ENCODE results near the gene DTX3.
"Not testable (repeated sequence)": the region's sequence is repeated elsewhere in the genome, so short reads cannot be mapped to it uniquely, and the experiment has no call there.

DTX3 gene

DNA sequence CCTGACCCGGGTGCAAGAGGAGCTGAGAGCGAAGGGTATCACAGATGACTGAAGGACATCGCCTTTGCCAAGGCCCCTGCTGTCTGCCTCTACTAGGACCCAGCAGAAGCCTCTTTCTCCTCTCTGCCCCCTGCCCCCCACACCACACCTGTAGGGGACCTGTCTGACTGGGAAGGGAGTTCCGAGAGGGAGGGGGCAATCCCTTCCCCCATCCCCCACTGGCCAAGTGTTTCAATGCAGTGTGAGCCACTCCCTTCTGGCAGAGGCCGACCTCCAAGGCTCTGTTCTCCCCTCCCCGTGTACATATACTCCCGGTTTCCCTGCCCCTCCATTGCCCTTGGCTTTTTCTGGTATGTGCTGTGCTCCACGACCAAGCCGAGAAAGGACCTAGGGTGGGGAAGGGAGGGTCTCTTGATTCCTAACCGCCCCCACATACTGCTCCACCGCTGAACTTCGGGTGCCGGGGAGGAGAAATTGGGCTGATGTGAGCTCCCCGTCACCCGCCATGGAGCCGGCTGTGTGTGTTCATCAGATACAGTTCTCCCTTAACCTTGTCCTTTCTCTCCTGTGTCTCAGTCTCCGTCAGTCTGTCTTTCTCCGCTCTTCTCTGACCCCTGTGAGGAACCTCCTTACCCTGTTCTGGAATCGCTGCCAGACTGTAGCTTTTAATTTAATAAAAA lies 4.6 kb downstream of the DTX3 start:
- no peak for DNase-seq

DNA sequence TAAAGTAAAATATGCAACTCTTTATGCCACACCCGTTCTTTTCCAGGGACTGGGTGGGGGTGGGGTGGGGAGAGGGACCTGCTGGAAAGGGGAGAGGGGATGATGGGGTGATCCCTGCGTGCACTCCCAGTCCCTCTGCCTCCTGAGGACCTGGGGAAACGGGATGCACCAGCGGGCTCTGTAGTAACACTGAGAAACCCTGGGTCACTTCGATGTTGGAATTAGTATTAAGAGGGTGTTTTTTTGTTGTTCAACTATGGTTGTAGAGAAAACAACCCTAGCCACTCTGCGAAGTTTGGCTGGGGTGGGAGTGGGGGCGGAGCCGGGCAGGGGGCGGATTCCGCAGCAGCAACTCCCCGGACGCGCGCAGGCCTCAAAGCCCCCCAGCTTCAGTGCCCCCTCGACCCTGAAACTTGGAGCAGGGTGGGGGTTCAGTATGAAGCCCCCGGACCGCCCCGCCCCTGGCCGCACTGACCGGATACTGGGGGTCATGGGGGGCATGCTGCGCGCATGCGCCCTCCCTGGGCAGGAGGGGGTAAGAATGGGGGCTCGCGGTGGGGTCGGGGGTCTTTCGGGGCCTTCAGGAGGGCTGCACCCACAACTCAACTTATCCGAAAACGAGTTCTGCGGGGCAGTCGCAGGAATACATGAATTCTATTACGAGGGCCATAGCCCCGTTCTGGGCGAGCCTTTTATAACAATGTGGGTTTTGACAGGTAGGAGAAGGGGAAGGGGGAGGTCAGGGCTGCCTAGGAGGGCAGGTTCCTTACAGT lies 5.3 kb downstream of the DTX3 start:
- no peak for DNase-seq

DNA sequence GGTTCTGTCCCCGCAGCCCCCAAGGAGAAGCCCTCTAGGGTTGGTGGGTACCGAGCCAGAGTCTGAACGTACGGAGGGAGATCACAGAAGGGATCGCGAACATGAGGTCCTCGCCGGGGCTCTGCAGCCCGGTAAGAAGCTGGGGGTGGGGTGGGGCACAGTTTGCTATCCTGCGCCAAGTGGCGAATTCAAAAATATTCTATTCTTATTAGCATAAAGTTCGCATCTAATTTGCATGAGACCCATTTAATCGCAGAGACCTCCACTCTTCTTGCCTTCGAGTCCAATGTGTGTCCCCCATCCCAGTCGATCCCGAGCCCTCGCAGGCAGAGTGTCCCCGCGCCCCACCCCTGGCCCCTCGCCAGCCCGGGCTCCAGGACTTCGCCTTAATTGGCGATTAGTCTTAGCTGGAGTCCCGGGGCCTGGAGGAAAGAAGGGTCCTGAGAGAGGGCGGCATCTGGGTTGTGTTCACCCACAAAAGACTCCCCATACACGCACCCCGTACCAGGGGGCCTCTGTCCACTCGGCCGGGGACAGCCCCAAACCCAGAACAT lies 6.0 kb downstream of the DTX3 start:
- DNase-seq = no peak

DNA sequence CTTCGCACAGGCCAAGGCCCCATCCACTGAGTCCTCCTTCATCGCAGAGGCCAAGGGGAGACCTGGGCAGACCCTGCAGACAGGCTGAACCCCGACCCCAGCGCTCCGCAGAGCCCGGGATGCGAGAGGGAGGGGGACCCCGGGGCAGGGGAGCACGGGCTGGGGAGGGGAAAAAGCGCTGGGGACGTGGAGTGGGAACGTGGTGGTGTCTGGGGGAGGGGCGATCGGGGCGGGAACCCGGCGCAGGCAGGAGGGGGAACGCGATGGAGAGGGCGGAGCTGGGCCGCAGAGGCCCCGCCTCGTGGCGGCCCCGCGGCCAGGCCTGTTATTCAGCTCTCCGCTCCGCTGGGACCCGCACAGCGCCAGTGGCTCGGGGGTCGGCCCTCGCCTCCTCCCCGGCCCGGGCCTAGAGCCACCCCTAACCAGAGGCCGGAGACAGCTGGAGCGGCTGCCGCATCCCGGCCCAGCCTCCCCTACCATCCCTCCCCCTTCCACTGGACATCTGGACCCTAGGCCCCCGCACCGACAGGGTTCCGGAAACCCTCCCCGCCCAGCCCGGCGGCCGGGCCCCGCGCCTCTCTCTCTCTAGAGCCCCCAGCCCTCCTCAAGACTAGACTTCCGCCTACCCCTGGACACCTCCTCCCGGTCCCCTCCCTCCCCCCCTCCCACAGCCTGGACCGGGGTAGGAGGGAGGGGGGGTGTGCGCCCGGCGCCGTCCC lies 6.6 kb downstream of the DTX3 start, which contains the start of gene ARHGEF25:
TSS of gene ARHGEF25 (plus strand) at position 328 of the 719 bp plus-strand sequence. CDS start 460 bp downstream, outside the sequence.
- peak; percentile 55 for DNase-seq

DNA sequence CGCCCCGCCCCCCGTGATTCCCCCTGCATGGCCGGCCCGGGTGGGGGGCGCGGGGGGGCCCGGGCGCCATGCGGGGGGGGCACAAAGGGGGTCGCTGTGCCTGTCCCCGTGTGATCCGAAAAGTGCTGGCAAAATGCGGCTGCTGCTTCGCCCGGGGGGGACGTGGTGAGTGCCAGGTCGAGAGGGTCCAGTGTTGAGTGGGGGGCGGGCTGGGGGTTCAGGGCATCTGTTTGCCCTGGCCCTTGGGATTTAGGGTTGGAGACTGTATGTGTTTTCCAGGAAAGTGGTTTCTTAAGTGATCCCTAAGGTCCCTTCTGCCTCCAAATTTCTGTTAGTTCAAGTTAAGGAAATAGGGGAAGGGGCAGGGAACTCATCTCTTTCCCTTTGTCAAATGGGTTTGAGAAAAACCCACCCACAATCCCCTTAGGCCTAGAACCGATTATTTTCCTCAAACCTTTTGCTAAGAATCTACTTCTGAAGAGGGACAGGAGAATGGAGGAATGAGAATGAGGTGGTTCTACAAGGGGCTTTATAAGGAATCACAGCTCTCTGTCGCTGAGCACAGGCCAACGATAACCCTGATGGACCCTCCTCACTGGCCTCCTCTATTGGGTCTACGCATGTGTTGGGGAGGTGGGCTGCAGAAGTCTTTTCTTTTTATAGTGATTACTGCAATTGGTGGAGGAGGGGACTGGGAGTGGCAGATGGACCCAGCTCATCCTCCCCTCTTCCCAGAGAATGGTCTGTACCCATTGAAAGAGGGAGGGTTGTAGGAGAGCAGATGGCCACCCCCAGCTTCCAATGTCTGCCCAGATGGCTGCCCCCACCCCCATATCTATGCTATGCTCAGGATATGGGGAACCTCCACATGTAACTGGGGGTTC lies 7.4 kb downstream of the DTX3 start:
- no peak for DNase-seq

DNA sequence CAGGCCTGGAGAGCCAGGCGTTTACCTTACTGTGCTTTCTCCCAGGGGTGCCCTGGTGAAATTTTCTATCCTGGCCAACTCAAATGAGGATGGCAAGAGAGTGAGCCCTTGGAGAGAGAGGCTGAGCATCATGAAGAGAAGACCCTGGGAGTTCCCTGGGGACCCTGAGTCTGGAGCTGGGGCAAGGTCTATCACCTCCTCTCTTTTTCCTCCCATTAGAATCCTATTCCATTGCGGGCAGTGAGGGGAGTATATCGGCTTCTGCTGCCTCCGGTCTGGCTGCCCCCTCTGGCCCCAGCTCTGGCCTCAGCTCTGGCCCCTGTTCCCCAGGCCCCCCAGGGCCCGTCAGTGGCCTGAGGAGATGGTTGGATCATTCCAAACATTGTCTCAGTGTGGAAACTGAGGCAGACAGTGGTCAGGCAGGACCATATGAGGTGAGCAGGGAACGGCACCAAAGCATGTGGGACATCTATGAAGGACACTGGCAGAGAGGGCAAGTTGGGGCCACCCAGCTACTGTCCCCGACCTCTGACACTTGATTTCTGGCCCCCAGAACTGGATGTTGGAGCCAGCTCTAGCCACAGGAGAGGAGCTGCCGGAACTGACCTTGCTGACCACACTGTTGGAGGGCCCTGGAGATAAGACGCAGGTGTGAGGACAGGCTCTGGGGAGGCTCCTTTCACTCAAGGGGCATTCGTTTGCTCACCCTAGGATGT lies 8.2 kb downstream of the DTX3 start:
- DNase-seq = no peak

DNA sequence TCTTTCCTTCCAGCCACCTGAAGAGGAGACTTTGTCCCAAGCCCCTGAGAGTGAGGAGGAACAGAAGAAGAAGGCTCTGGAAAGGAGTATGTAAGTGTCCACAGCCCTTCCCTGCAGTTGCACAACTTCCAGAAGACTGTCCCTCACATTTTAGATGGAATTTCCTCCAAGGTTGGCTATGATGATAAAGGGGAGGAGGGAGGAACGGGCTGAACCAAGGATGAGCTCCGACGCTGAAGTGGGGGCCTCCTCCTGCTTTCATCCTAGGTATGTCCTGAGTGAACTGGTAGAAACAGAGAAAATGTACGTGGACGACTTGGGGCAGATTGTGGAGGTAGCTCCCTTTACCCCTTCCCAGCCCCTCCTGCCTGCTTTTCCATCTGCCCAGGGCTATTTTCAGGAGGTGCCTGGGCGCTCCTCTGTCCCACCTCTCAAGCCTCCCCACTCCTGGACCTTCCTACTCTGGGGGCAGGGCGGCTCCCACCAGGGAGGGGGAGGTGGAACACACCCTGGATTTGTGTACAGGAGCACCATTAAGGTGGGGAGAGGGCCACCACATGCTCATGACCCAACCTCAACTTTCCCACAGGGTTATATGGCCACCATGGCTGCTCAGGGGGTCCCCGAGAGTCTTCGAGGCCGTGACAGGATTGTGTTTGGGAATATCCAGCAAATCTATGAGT lies 8.9 kb downstream of the DTX3 start:
- DNase-seq = no peak

DNA sequence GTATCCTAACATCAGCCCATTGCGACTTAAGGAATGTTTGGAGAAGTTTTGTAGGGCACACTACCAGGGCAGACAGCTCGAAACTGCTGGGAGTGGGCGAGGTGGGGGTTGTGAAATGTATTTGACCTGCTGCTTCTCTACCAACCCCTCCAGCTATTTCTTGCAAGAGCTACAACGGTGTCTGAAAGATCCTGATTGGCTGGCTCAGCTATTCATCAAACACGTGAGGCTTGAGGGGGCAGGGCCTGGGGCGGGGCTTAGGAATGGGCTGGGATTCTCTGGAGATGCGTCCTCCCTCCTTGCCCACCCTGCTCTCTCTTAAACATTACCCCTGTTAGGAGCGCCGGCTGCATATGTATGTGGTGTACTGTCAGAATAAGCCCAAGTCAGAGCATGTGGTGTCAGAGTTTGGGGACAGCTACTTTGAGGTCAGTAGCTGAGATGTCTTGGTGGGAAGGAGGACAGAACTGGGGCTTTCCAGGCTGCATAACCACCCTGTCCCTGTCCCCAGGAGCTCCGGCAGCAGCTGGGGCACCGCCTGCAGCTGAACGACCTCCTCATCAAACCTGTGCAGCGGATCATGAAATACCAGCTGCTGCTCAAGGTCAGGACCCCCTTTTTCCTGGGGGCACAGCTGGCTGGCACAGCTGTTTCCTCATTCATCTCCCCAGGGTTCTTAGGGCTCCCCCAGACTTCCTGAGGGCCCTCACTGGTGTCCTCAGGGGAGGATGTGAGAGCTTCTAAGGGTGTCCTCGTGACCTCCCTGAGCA lies 9.7 kb downstream of the DTX3 start:
- DNase-seq = no peak

DNA sequence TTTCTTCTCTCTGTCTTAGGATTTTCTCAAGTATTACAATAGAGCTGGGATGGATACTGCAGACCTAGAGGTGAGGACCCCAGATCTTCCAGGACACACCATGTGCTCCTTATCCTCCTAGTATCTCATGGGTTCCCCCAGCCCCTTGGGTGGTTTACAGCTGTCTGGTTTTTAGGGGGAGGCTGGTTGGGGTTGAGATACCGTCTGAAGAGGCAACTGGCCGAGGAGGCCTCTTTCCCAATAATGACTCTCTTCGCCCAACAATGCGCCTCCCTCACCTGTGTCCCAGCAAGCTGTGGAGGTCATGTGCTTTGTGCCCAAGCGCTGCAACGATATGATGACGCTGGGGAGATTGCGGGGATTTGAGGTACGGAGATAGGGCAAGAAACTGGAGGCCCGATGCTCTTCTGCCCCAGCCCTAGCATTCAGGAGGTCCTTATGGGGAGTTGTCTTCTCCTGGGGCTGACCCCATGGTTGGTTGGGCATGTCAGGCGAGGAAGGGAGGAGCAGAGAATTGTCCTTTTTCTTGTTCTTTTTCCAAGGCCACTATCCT lies 10.4 kb downstream of the DTX3 start:
- DNase-seq = no peak

DNA sequence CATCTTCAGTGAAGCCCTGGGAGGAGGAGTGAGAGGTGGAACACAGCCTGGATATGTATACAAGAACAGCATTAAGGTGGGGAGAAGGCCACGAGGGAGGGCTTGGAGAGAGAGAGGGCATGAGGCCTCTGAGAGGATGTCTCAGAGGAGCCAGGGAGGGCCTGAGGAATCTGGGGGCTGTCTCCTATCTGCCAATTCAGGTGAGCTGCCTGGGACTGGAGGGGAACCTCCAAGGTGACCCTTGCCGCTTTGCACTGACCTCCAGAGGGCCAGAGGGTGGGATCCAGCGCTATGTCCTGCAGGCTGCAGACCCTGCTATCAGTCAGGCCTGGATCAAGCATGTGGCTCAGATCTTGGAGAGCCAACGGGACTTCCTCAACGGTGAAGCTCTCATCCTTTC lies 11.0 kb downstream of the DTX3 start:
- DNase-seq = no peak

DNA sequence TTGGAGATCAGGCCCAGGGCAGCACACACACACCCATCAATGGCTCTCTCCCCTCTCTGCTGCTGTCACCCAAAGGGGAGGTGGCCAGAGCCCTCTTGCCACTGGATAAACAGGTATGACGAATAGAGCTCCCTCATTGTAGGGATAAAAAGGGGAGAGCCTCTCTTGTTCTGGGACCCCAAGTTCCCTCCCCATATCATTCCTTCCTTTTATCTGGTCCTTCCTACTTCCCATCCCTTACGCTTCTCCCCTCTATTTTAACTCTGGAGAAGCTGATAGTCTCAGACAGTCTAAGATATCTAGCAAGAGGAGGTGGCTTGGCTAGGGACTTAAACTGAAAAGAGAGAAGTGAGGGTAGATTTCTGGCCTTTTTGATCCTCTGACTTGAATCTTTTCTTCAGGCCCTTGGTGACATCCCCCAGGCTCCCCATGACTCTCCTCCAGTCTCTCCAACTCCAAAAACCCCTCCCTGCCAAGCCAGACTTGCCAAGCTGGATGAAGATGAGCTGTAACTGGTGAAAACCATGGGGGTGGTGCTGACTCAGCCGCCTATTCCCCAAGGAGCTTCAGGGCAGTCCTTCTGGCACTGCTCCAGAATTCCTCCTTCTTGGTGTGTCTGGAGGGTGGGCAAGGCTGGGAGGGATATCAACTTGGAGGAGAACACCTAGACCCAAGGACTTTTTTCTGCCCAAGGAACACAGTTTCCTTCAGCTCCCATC lies 11.9 kb downstream of the DTX3 start:
- DNase-seq = no peak

DNA sequence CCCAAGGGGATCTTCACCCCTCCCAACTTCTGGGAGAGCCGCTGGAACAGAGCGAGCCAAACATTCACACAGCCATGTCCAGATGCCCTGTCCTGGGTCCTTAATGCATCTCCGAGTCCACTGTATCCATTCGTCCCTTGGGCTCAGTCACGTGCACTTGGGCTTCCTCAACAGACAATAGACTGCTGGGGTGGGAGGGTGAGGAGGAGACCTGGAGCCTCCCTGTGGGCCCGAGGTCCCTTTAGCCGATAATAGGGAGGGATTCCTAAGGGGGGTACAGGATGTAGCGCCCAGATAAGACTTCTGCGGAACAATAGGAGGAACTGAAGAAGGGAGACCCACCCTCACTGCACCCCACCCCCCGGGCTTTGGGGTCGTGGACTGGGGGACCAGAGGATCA lies 13.3 kb downstream of the DTX3 start:
- DNase-seq = no peak

DNA sequence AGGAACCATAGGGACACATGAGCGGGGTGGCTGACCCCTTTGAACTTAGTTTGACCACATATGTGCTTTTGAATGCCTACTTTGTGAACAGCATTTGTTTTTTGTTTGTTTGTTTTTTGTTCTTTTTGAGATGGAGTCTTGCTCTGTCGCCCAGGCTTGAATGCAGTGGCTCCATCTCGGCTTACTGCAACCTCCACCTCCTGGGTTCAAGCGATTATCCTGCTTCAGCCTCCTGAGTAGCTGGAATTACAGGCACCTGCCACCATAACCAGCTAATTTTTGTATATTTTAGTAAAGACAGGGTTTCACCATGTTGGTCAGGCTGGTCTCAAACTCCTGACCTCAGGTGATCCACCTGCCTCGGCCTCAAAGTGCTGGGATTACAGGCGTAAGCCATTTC lies 13.8 kb downstream of the DTX3 start:
- DNase-seq = not testable (repeated sequence)

DNA sequence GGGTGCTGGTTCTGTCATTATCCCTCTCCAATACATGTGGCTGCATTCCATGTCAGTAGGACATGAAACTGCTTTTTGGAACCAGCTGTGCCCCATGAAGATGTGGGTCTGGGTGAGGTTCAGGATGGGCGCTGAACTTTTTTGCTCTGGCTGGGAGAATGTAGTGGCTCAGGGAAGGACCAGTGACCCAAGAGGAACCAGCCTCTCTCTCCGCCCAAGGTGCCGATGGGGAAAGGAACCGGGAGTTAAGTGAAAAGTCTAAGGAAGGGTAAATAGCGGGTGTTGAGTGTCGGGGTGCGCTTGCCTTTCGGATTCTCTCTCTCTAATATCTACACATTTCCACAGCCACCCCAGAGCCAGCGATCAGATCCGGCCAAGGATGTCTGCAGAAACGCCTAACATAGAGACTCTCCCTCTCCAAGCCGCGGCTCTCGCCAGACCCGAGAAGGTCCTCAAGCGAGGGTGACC lies 14.4 kb downstream of the DTX3 start:
- no peak for DNase-seq

DNA sequence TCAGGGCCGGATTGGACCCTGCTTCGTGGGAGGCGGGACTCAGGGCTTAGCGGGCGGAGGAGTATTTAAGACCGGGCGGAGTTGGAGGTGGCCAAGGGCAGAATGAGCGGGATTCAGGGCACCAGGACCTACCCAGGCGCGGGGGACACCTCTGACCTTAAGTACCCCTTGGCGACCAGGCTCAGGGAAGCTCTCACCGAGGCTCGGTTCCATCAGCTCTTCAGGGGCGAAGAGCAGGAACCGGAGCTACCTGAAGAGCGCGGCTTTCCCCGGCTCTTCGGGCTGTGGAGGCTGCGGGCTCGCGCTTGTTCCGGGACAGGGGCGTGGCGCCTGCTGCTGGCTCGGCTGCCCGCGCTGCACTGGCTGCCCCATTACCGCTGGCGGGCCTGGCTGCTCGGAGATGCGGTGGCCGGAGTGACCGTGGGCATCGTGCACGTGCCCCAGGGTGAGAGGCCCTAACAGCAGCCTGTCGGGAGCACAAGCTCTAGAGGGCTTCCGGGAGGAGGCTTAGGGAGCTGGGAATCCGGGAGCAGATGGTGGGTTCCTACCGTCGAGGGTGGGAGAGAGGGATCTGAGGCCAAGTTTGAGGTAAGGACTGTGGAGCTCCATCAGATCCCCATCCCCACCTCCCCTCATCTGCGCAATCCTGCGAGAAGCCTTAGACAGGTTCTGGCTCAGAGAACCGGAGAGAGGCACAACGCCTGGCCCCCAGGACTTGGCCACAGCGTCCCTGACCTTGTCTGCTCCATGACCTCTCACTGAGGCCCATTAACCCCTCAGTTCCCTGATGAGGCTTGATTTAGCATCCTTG lies 15.0 kb downstream of the DTX3 start:
- no peak for DNase-seq

DNA sequence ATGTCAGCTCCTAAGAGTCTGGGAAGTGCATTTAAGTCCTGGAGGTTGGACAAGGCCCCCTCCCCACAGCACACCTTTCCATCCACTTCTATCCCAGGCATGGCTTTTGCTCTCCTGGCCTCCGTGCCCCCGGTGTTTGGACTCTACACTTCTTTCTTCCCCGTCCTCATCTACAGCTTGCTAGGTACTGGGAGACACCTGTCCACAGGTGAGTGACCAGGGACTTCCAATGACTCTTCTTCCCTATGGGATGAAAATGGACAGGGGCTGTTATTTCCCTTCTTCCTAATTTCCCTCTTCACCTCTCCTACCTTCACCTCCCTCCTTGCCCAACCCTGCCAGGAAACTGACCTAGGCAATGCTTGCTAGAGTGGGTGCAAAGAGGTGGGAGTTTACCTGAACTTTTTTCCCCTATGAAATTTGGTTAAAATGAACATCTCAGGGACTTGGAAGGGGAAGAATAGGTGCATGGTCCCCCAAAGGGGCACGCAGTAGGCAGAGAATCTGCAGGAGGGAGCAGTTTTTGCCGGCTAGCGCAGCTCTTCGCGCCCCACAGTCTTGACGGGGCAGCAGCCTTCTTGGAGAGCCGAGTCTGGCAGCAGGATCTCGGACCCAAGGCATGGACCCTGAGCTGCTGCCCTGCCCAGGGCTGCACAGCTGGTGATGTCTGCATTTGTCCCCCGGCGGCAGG lies 15.8 kb downstream of the DTX3 start:
- no peak for DNase-seq

DNA sequence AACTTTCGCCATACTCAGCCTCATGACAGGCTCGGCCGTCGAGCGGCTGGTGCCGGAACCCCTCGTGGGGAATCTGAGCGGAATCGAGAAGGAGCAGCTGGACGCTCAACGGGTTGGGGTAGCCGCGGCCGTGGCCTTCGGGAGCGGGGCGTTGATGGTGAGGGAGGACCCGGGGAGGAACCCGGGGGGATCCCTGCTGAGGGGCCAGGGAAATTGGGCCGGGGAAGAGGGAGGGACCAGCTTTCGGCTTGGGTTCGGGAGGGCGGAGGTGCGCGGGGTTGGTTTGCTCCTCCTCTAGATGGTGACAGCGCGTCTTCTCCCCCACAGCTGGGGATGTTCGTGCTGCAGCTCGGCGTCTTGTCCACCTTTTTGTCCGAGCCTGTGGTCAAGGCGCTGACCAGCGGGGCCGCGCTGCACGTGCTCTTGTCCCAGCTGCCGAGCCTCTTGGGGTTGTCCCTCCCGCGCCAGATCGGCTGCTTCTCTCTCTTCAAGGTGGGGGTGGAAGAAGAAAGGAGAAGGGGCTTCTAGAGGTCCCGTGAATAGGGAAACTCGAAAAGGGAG lies 16.4 kb downstream of the DTX3 start:
- no peak for DNase-seq
